NK-92 treated with Interleukin-12 subunit alpha and Interleukin-12 subunit beta, amount 100 ng/mL, for 24 hours (cell line): Measurements from ENCODE around the gene SHMT1.
"Not testable (repeated sequence)": the region's sequence is repeated elsewhere in the genome, so short reads cannot be mapped to it uniquely, and the experiment has no call there.

Experiments
- DNase-seq: peaks from one replicate; lab custom pipeline; 2025; lab: John Stamatoyannopoulos, UW

The SHMT1 gene

DNA sequence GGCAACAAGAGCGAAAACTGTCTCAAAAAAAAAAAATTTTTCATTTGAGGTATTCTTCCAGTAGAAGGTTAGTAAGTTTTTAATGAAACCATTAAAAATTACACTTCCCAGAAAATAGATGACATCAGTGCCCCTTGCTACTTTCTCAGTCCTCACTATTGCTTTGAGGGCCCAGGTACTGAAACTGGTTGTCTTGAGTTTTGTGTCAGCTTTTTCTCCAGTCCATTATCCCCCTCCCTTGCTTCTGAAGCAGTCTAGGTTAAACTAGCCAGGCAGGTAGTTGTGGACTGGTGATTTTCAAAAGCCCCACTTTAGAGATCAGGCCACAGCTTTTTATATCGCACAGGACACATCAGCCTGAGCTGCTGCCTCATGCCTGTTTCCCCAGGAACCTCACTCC lies 37.3 kb downstream of the SHMT1 start:
- no peak for DNase-seq

GRCh38 chr17:18324140-18325050 lies 39.0 kb downstream of the SHMT1 start:
- no peak for DNase-seq

GRCh38 chr17:18323507-18324139 lies 39.7 kb downstream of the SHMT1 start:
- no peak for DNase-seq

GRCh38 chr17:18323007-18323406 lies 40.3 kb downstream of the SHMT1 start:
- DNase-seq = no peak

- no peak for DNase-seq
Observed at GRCh38 chr17:18322522-18322921, 40.8 kb downstream of the SHMT1 start.

- DNase-seq = no peak
Observed at GRCh38 chr17:18321309-18321708, 42.0 kb downstream of the SHMT1 start.

DNA sequence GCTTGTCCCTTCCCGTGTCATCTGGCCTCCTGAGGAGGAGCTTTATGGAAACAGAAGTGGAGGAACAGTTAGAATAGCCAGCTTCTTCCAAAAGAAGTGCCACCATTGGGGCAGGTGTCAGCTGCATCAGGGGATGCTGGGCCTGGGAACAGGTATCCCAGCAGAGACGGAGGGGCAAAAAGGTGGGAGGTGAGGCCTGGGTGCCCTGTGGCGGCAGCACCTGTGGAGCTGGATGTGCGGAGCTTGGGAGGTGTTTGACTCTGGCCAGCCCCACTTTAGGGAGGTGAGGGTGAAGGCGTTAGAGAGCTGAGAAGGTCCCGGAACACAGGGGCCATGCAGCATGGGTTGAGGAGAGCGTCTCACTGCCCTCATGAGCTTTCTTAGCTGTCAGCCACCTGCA lies 43.0 kb downstream of the SHMT1 start:
- no peak for DNase-seq

DNA sequence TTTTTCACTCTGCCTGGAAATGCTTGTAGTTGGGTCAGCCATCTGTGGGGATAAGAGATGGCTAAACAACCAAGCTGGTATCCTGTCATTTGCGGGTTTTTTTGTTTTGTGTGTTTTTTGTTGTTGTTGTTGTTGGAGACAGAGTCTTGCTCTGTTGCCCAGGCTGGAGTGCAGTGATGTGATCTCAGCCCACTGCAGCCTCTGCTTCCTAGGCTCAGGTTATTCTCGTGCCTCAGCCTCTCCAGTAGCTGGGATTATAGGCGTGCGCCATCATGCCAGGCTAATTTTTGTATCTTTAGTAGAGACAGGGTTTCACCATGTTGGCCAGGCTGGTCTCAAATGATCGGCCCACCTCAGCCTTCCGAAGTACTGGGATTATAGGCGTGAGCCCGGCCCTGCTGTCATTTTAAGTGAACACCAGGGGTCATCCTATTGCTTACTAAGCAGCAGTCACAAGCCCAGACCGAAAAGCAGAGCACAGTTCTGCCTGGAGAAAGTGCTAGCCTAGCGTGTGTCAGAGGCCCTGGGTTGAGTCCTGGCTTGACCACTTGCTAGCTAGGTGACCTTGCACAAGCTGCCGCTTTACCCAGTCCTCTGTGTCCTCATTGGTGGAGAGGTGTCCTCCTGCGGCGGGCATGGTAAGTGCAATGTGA lies 43.6 kb downstream of the SHMT1 start:
- no peak for DNase-seq

DNA sequence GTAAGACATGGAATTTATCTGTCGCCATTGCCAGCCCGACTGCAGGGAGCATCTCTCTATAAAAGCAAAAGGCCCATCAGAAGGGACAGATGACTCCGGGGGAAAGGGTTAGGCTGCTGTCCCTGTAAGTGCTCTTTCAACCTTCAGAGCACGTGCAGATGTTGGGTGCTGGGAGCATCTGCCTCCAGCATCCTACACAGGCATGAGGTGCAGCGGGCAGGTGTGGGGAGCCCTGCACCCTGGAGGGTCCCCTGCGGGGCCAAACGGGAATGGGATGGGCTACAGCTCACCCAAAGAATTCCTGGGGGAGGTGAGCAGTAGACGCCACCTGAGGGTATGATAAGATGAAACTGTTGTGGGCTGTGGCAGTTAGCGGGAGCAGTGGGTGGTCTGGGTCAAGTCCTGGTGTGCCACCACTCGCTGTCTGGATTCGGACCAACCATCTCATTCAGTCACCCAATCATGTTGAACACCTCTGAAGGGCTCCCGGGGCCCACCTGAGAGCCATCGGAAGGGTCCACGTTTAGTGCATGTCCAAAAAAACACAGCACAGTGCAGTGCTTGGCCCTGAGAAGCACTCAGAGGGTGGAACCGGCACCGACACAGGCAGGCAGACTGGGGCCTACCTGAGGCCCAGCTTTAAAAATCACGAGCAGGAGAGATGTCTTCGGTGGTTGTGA lies 44.4 kb downstream of the SHMT1 start:
- DNase-seq = no peak

GRCh38 chr17:18318117-18318516 lies 45.2 kb downstream of the SHMT1 start:
- DNase-seq = no peak

DNA sequence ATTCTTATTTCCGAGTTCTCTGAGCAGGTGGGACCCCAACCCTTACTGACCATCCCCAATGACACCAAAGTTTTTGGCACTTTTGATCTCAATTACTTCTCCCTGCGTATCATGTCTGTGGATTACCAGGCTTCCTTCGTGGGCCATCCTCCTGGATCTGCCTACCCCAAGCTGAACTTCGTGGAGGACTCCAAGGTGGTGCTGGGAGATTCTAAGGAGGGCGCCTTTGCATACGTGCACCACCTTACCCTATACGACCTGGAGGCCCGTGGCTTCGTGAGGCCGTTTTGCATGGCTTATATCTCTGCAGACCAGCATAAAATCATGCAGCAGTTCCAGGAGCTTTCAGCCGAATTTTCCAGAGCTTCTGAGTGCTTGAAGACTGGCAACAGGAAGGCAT lies 47.4 kb downstream of the SHMT1 start:
- DNase-seq = no peak

DNA sequence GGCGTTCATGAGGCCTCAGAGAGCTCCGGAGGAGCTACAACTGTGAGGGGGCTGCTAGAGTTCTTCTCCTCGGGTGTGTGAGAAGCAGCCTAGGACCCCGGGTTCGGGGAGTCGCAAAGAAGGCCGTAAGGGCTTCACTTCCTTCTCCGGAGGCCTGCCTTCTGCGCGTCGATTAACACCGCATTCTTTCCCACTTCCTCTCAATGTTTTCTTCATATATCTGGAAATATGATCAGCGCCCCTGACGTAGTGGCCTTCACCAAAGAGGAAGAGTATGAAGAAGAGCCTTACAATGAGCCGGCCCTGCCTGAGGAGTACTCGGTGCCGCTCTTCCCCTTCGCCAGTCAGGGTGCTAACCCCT lies 47.8 kb downstream of the SHMT1 start:
- DNase-seq = no peak

GRCh38 chr17:18314731-18315561 lies 48.4 kb downstream of the SHMT1 start, which contains the start of the genes SMCR8 and TOP3A:
Gene SMCR8, plus strand, starts transcription at chr17:18315293. Its CDS starts 497 bp downstream, at chr17:18315790.
Gene TOP3A, minus strand, starts transcription at chr17:18314994. Its CDS starts 216 bp downstream, at chr17:18314778.
- peak; percentile 88 for DNase-seq

GRCh38 chr17:18314059-18314730 lies 49.2 kb downstream of the SHMT1 start:
- no peak for DNase-seq

GRCh38 chr17:18309202-18309601 lies 54.1 kb downstream of the SHMT1 start:
- DNase-seq = no peak

- not testable (repeated sequence) for DNase-seq
Observed at GRCh38 chr17:18303206-18303605, 60.1 kb downstream of the SHMT1 start.

- DNase-seq = no peak
Observed at GRCh38 chr17:18300725-18301480, 62.4 kb downstream of the SHMT1 start.

DNA sequence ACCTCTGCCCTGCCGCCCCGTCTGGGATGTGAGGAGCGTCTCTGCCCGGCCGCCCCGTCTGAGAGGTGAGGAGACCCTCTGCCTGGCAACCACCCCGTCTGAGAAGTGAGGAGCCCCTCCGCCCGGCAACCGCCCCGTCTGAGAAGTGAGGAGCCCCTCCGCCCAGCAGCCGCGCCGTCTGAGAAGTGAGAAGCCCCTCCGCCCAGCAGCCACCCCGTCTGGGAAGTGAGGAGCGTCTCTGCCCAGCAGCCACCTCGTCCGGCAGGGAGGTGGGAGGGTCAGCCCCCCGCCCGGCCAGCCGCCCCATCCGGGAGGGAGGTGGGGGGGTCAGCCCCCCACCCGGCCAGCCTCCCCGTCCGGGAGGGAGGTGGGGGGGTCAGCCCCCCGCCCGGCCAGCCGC lies 65.3 kb downstream of the SHMT1 start:
- DNase-seq = not testable (repeated sequence)

- no peak for DNase-seq
Observed at GRCh38 chr17:18291718-18292540, 71.4 kb downstream of the SHMT1 start.
